Activated CD8-positive, alpha-beta T cell treated with anti-CD3 and anti-CD28 coated beads for 36 hours (primary cell): Measurements from ENCODE around the gene KXD1. TPM values are rescaled to one million over a fixed set of nuclear protein-coding genes. Genes with fewer than 3 reads are reported as not detected.
"Not testable (repeated sequence)": the region's sequence is repeated elsewhere in the genome, so short reads cannot be mapped to it uniquely, and the experiment has no call there.

ENCODE experiments used
- ATAC-seq: fragments of 200-7000 bp; cut with Tn5 transposase; one replicate; pipeline ENCODE4 v1.10.0; 2021; ENCODE audit warnings: mild to moderate bottlenecking, moderate library complexity
- CTCF ChIA-PET: fragments of 350-600 bp; sonication (Branson Sonifier 250); formaldehyde crosslinking; loops from one replicate; lab custom pipeline; 2021; ENCODE audit warnings: antibody characterized with exemption; lab: Charles Lee
- POLR2A ChIA-PET: fragments of 350-600 bp; sonication (Branson Sonifier 250); formaldehyde crosslinking; loops from one replicate; lab custom pipeline; 2021; ENCODE audit warnings: antibody characterized with exemption; lab: Charles Lee
- DNase-seq: peaks from one replicate; pipeline ENCODE4 v3.0.0-alpha.2; 2020
- H3K27ac Mint-ChIP-seq: one replicate; pipeline ENCODE4 v1.8.0; 2021; ENCODE audit warnings: mild to moderate bottlenecking, mixed read lengths
- H3K27me3 Mint-ChIP-seq: one replicate; pipeline ENCODE4 v1.8.0; 2021; ENCODE audit warnings: mixed read lengths
- H3K36me3 Mint-ChIP-seq: one replicate; pipeline ENCODE4 v1.8.0; 2021; ENCODE audit warnings: low read depth, mixed read lengths
- H3K4me1 Mint-ChIP-seq: one replicate; pipeline ENCODE4 v1.8.0; 2021; ENCODE audit warnings: low read depth, mixed read lengths
- H3K4me3 Mint-ChIP-seq: one replicate; pipeline ENCODE4 v1.8.0; 2021; ENCODE audit warnings: mild to moderate bottlenecking, moderate library complexity, mixed read lengths
- H3K9me3 Mint-ChIP-seq: one replicate; pipeline ENCODE4 v1.8.0; 2021; ENCODE audit warnings: mixed read lengths
- CTCF ChIP-seq: fragments of 200-600 bp; IDR thresholded peaks from one replicate; pipeline ENCODE4 v1.8.0; 2022; ENCODE audit warnings: antibody characterized with exemption, mild to moderate bottlenecking
- intact Hi-C: fragments of 100-400 bp; cut with micrococcal nuclease; formaldehyde crosslinking; loops from one replicate; pipeline ENCODE4 v1.10.0; 2022
- total RNA-seq, 2 experiments: library from RNA; stranded (reverse); gene quantifications; one replicate each; pipeline ENCODE4 v1.2.3, GENCODE V29; 2021

KXD1 gene
- total RNA-seq, 2 experiments from 2014 or later = 137 to 142 TPM

- Mint-ChIP-seq H3K36me3 (peaks cover 14% of the 10 kb centered on the region), H3K27me3 (no peaks in the 10 kb centered on the region), H3K27ac (peak overlapping the region; percentile 88), H3K4me1 (peaks cover 38% of the 10 kb centered on the region), H3K4me3 (peak overlapping the region; percentile 82), H3K9me3 (no peaks in the 10 kb centered on the region)
- DNase-seq (peak; percentile 64), ATAC-seq (no peak)
- intact Hi-C loops = loop anchor here (10.0 kb wide), 1 partner anchor 254 kb away; no protein-coding TSS in a partner anchor
- ChIA-PET POLR2A (interaction anchor here (0.8 to 4.0 kb wide), 4 partner anchors 18 to 250 kb away, joined by 3 to 51 read pairs (median 3); partner anchors contain the start of gene UBA52), CTCF (interaction anchor here (1.4 to 4.9 kb wide), 8 partner anchors 19 to 266 kb away, joined by 3 to 37 read pairs (median 5); partner anchors contain the start of gene UBA52)
- TF ChIP-seq CTCF = peak; percentile 50
Measured at GRCh38 chr19:18590273-18591272, 32.9 kb downstream of the KXD1 start.

- Mint-ChIP-seq H3K4me1 (peaks cover 37% of the 10 kb centered on the region), H3K27ac (no peak overlapping the region), H3K4me3 (peak overlapping the region; percentile 8), H3K9me3 (no peaks in the 10 kb centered on the region), H3K36me3 (peaks cover 14% of the 10 kb centered on the region), H3K27me3 (peaks cover 3% of the 10 kb centered on the region)
- POLR2A ChIA-PET = interaction anchor here (1.5 kb wide), 1 partner anchor 164 kb away, joined by 4 read pairs; no protein-coding TSS in a partner anchor
- TF ChIP-seq CTCF = no peak
- ATAC-seq (no peak), DNase-seq (no peak)
- intact Hi-C loops = loop anchor here (10.0 kb wide), 1 partner anchor 253 kb away; no protein-coding TSS in a partner anchor
- CTCF ChIA-PET = interaction anchor here (0.8 to 4.9 kb wide), 4 partner anchors 20 to 395 kb away, joined by 3 to 37 read pairs (median 5); partner anchors contain the start of gene UBA52
Measured at GRCh38 chr19:18591735-18592385, 34.2 kb downstream of the KXD1 start.

GRCh38 chr19:18592732-18593131, 35.1 kb downstream of the KXD1 start:
- ChIA-PET CTCF (interaction anchor here (1.4 to 3.7 kb wide), 6 partner anchors 11 to 254 kb away, joined by 4 to 28 read pairs (median 8); partner anchors contain the start of genes ELL and UBA52), POLR2A (interaction anchor here (1.1 to 2.6 kb wide), 4 partner anchors 16 to 165 kb away, joined by 4 to 11 read pairs (median 8); partner anchors contain the start of genes TMEM59L and UBA52)
- DNase-seq, ATAC-seq, H3K27ac Mint-ChIP-seq, H3K9me3 Mint-ChIP-seq, H3K4me3 Mint-ChIP-seq, H3K27me3 Mint-ChIP-seq: not testable (repeated sequence)
- peaks cover 14% of the 10 kb centered on the region for H3K36me3 Mint-ChIP-seq
- peaks cover 35% of the 10 kb centered on the region for H3K4me1 Mint-ChIP-seq
- intact Hi-C loops = loop anchor here (10.0 kb wide), 1 partner anchor 252 kb away; no protein-coding TSS in a partner anchor

GRCh38 chr19:18593367-18594095, 35.9 kb downstream of the KXD1 start:
- H3K9me3 Mint-ChIP-seq = no peaks in the 10 kb centered on the region
- ATAC-seq = no peak
- DNase-seq = peak; percentile 60
- peaks cover 3% of the 10 kb centered on the region for H3K27me3 Mint-ChIP-seq
- intact Hi-C loops = loop anchor here (10.0 kb wide), 1 partner anchor 251 kb away; no protein-coding TSS in a partner anchor
- H3K27ac Mint-ChIP-seq = no peak overlapping the region
- POLR2A ChIA-PET = interaction anchor here (0.8 to 2.6 kb wide), 5 partner anchors 17 to 166 kb away, joined by 3 to 11 read pairs (median 4); partner anchors contain the start of genes FKBP8, TMEM59L and UBA52
- peaks cover 14% of the 10 kb centered on the region for H3K36me3 Mint-ChIP-seq
- CTCF ChIA-PET = interaction anchor here (0.7 to 3.7 kb wide), 21 partner anchors 8 to 279 kb away, joined by 3 to 28 read pairs (median 4); partner anchors contain the start of genes CRTC1, ELL, FKBP8 and TMEM59L
- TF ChIP-seq CTCF = no peak
- peak overlapping the region; percentile 67 for H3K4me3 Mint-ChIP-seq
- H3K4me1 Mint-ChIP-seq = peaks cover 31% of the 10 kb centered on the region
